ENCODE data around the gene PHLDA2.

Gene PHLDA2

DNA sequence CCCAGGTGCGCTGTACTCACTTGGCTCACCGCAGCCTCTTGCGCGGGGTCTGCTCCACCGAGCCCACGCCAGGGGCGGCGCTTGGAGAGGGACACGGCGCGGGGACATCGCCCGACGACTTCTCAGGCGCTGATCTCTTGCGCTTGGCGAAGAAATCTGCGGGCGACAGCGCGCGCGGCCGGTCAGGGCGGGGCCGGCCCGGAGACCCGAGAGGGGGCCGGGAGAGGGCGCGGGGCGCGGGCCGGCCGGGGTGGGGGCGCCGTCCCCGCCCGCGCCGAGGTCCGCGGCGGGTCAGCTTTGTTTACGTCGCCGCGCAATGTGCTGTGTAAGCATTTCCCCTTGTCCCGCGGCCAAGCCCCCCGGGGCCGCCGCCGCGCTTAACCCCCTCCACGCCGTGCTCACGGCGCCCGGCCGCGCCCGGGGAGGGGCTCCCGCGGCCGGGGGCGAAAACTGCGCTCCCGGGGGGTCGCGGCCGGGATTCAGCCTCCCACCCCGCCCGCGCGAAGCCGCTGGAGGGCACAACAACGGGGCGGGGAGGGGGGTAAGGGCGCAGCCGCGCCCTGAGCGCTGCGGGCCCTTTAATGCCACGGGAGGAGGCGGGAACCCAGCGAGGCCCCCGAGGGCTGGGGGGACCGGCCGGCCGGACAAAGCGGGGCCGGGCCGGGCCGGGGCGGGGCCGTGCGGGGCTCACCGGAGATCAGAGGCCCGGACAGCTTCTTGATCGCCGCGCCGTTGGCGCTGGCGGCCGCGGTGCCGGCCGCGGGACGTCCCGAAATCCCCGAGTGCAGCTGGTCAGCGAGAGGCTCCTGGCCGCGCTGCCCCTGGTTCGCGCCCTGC is 45.0 kb downstream of the PHLDA2 start:
- H3K36me3 ChIP-seq (ENCODE audit: control insufficient read depth, insufficient read depth, low read length): no peaks in the 10 kb centered on the region
- DNase-seq: no peak
- peak overlapping the region; percentile 45 for H3K4me3 ChIP-seq (ENCODE audit: insufficient read depth, low read depth, low read length, poor library complexity, severe bottlenecking)
- no peaks in the 10 kb centered on the region for H3K9me3 ChIP-seq (ENCODE audit: control insufficient read depth, low read length)
- H3K4me1 ChIP-seq (ENCODE audit: control insufficient read depth, insufficient read depth, low read length, poor library complexity, severe bottlenecking): peaks cover 12% of the 10 kb centered on the region
- H3K27me3 ChIP-seq (replicated peaks; ENCODE audit: control insufficient read depth, insufficient read depth, low read length, poor library complexity, severe bottlenecking): no peaks in the 10 kb centered on the region
- no peak overlapping the region for H3K27ac ChIP-seq (ENCODE audit: insufficient read depth, low read length, poor library complexity, severe bottlenecking)

DNA sequence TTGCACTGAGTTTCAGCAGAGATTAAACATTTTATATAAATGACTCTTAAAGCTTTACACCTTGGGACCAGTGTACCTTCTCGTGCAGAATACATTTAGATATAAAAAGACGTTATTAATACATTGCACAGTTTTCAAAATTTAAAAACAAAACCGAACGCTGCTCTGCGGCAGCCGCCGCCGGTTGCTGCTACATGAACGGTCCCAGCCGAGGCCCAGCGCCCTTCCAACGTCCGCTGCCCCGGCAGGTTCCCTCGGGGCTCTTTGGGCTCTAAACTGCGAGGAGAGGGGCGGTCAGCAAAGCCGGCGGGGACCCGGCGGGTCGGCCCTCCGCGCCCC is 45.6 kb downstream of the PHLDA2 start:
- peaks cover 12% of the 10 kb centered on the region for H3K4me1 ChIP-seq (ENCODE audit: control insufficient read depth, insufficient read depth, low read length, poor library complexity, severe bottlenecking)
- H3K36me3 ChIP-seq (ENCODE audit: control insufficient read depth, insufficient read depth, low read length): no peaks in the 10 kb centered on the region
- no peak for DNase-seq
- H3K27ac ChIP-seq (ENCODE audit: insufficient read depth, low read length, poor library complexity, severe bottlenecking): no peak overlapping the region
- no peaks in the 10 kb centered on the region for H3K9me3 ChIP-seq (ENCODE audit: control insufficient read depth, low read length)
- peak overlapping the region; percentile 32 for H3K4me3 ChIP-seq (ENCODE audit: insufficient read depth, low read depth, low read length, poor library complexity, severe bottlenecking)
- no peaks in the 10 kb centered on the region for H3K27me3 ChIP-seq (replicated peaks; ENCODE audit: control insufficient read depth, insufficient read depth, low read length, poor library complexity, severe bottlenecking)

DNA sequence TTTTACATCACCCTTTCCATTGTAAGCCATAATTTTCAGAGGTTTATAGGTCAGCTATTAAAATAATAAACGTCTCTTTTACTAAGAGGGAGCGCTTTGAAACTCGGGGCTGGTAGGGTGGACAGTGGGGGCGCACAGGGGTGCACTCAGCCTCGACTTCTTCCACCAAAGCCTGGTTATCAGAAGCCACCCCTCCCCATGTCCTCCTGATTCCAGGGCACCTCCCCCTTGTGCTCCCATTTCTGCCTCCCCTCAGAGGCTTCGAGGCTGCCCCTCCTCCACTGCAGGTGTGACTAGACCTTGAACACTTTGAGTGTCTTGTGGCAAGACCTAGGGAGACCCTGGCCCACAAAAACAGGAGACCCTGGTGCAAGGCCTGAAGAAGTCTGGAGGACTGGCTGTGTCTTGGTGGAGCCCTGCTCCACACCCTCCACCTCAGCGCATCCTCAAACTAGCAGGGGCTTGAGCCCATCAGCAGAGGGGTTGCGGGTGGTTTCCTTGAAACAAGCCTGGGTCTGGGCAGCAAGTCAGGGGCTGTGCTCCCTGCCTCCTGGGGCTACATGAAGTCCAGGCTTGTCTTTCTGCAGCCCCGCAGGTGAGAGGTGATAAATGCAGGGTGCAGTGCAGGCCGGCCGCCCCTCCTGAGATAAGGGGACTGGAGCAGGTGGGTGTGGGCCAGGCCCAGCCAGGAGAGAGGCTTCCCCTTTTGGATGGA is 46.7 kb downstream of the PHLDA2 start:
- H3K27me3 ChIP-seq (replicated peaks; ENCODE audit: control insufficient read depth, insufficient read depth, low read length, poor library complexity, severe bottlenecking): no peaks in the 10 kb centered on the region
- no peak overlapping the region for H3K27ac ChIP-seq (ENCODE audit: insufficient read depth, low read length, poor library complexity, severe bottlenecking)
- no peak for DNase-seq
- H3K36me3 ChIP-seq (ENCODE audit: control insufficient read depth, insufficient read depth, low read length): no peaks in the 10 kb centered on the region
- peaks cover 12% of the 10 kb centered on the region for H3K4me1 ChIP-seq (ENCODE audit: control insufficient read depth, insufficient read depth, low read length, poor library complexity, severe bottlenecking)
- no peaks in the 10 kb centered on the region for H3K9me3 ChIP-seq (ENCODE audit: control insufficient read depth, low read length)
- H3K4me3 ChIP-seq (ENCODE audit: insufficient read depth, low read depth, low read length, poor library complexity, severe bottlenecking): no peak overlapping the region

DNA sequence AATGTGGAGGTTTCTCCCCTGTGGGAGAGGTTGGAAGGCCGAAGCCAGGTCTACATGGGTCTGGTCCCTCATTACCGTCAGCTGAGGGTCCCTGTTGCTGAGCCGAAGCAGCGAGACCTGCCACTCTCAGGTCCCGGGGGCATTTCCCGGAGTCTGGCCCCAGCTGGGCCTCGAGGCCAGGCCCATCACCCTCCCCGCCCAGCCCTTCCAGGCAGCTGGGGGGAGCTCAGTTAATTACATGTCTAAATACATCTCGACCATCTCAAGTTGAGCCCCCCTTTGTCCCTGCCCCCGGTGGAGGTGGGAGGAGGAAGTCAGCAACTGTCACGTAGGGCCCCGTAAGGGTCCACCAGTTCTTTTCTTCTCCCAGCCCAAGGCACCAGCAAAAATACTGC is 47.2 kb downstream of the PHLDA2 start:
- Histone ChIP-seq H3K9me3 (ENCODE audit: control insufficient read depth, low read length) (no peaks in the 10 kb centered on the region), H3K27ac (ENCODE audit: insufficient read depth, low read length, poor library complexity, severe bottlenecking) (no peak overlapping the region), H3K4me1 (ENCODE audit: control insufficient read depth, insufficient read depth, low read length, poor library complexity, severe bottlenecking) (peaks cover 12% of the 10 kb centered on the region), H3K27me3 (replicated peaks; ENCODE audit: control insufficient read depth, insufficient read depth, low read length, poor library complexity, severe bottlenecking) (no peaks in the 10 kb centered on the region), H3K4me3 (ENCODE audit: insufficient read depth, low read depth, low read length, poor library complexity, severe bottlenecking) (no peak overlapping the region), H3K36me3 (ENCODE audit: control insufficient read depth, insufficient read depth, low read length) (no peaks in the 10 kb centered on the region)
- DNase-seq: no peak

DNA sequence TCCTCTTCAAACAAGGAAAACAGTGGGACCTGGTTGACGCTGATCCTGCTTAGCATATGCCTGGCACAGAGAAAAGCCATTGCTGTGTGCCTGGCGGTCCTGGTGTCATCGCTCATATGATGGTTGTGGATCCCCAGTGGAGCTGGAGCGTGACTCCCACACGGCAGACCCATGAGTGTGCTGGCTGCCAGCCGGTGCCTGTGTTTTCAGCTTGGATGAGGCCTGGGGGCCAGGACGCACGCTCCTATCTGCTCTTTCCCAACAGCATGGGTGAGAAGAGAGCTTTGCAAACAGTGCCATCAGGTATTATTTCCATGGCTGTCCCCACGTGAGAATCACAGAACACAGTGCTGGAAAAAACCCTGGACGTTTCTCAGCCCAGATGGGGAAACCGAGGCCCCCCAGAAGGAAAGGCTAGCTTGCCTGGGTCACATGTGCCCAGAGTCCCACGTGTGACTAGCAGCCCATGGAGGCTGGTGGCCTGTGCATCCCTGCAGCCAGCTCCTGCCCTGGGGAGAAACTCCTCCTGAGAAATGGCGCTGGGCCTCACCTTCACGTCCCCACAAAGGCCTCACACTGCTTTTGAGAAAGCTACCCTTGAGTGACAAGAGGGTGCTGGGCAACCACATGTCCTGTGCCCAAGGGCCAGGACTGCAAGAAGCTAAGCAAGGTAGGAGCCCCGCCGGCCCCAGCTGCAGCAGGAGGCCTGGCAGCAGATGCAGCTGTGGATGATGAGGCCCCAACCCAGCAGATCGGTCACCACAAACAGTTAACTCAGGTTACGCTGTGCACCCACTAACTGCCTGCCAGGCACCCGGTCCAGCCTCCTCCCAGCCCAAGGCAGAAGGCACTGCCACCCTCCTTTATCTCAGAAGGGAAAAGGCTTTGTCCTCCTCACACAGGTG is 47.9 kb downstream of the PHLDA2 start:
- H3K4me3 ChIP-seq (ENCODE audit: insufficient read depth, low read depth, low read length, poor library complexity, severe bottlenecking): no peak overlapping the region
- DNase-seq: no peak
- peaks cover 8% of the 10 kb centered on the region for H3K4me1 ChIP-seq (ENCODE audit: control insufficient read depth, insufficient read depth, low read length, poor library complexity, severe bottlenecking)
- H3K27ac ChIP-seq (ENCODE audit: insufficient read depth, low read length, poor library complexity, severe bottlenecking): no peak overlapping the region
- H3K9me3 ChIP-seq (ENCODE audit: control insufficient read depth, low read length): no peaks in the 10 kb centered on the region
- H3K36me3 ChIP-seq (ENCODE audit: control insufficient read depth, insufficient read depth, low read length): no peaks in the 10 kb centered on the region
- H3K27me3 ChIP-seq (replicated peaks; ENCODE audit: control insufficient read depth, insufficient read depth, low read length, poor library complexity, severe bottlenecking): no peaks in the 10 kb centered on the region

DNA sequence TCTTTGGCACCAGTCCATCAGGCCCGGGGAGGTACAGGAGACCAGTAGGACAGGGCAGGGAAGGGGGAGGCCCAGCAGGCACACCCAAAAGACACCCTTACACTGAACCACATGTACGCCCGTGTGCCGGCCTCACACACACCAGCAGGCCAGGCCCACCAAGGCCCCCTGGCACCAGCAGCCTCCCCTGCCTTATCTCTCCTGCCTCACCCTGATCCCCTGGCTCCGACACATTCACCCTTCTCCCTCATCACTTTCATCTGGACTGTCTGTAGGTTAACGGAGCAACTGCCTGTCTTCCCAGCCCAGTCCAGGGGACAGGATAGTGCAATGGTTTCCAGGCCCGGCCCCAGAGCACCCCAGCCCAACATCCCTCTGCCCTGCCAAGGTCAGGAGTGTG is 48.6 kb downstream of the PHLDA2 start:
- DNase-seq: no peak
- Histone ChIP-seq H3K36me3 (ENCODE audit: control insufficient read depth, insufficient read depth, low read length) (no peaks in the 10 kb centered on the region), H3K4me3 (ENCODE audit: insufficient read depth, low read depth, low read length, poor library complexity, severe bottlenecking) (no peak overlapping the region), H3K9me3 (ENCODE audit: control insufficient read depth, low read length) (no peaks in the 10 kb centered on the region), H3K4me1 (ENCODE audit: control insufficient read depth, insufficient read depth, low read length, poor library complexity, severe bottlenecking) (peaks cover 6% of the 10 kb centered on the region), H3K27ac (ENCODE audit: insufficient read depth, low read length, poor library complexity, severe bottlenecking) (no peak overlapping the region), H3K27me3 (replicated peaks; ENCODE audit: control insufficient read depth, insufficient read depth, low read length, poor library complexity, severe bottlenecking) (no peaks in the 10 kb centered on the region)

DNA sequence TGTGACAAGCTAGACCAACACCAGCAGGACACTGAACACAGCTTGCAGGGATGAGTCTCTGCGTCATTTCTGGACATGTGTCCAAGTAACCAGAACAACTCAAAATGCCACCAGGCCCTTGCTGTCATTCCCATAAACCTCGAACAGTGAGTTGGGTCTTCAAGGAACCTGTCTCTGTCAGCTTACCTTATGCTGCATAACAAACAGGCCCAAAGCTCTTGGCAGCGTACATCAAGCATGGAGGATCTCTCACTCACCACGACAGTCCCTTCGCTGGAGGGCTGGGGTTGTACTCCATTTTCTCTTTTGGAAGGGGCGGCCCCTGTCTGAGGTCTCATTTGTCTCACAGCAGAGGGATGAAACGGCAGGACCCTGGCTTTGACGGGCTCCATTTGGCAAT is 50.4 kb downstream of the PHLDA2 start:
- H3K4me1 ChIP-seq (ENCODE audit: control insufficient read depth, insufficient read depth, low read length, poor library complexity, severe bottlenecking): peaks cover 1% of the 10 kb centered on the region
- no peak overlapping the region for H3K4me3 ChIP-seq (ENCODE audit: insufficient read depth, low read depth, low read length, poor library complexity, severe bottlenecking)
- H3K27me3 ChIP-seq (replicated peaks; ENCODE audit: control insufficient read depth, insufficient read depth, low read length, poor library complexity, severe bottlenecking): no peaks in the 10 kb centered on the region
- no peak overlapping the region for H3K27ac ChIP-seq (ENCODE audit: insufficient read depth, low read length, poor library complexity, severe bottlenecking)
- no peak for DNase-seq
- H3K36me3 ChIP-seq (ENCODE audit: control insufficient read depth, insufficient read depth, low read length): no peaks in the 10 kb centered on the region
- H3K9me3 ChIP-seq (ENCODE audit: control insufficient read depth, low read length): no peaks in the 10 kb centered on the region

Data from effector memory CD4-positive, alpha-beta T cell (primary cell).